Esophagus squamous epithelium (tissue), 5 donors: Measurements from ENCODE around the gene LILRB5. TPM values are rescaled to one million over a fixed set of nuclear protein-coding genes. Genes with fewer than 3 reads are reported as not detected.
A peak's percentile ranks its signal among the peaks of the same experiment; 100 is the strongest.
"Not testable (repeated sequence)": the region's sequence is repeated elsewhere in the genome, so short reads cannot be mapped to it uniquely, and the experiment has no call there.

Source experiments
- DNase-seq: peaks from one replicate; lab custom pipeline; 2025; lab: John Stamatoyannopoulos, UW
- H3K27ac ChIP-seq, 4 donors: fragments of 200-600 bp; sonication (generic); one replicate each; pipeline ENCODE4 v1.5.1; 2016 to 2019; ENCODE audit warnings: mild to moderate bottlenecking in 1 of 4
- H3K27me3 ChIP-seq, 4 donors: fragments of 200-600 bp; sonication (generic); 1 replicate in 3 of 4; 2 replicates in 1 of 4; pipeline versions ENCODE4 v1.5.1 to v1.6.0; 2017 to 2021; ENCODE audit warnings: antibody characterized with exemption in 1 of 4
- H3K36me3 ChIP-seq, 3 donors: fragments of 200-600 bp; sonication (generic); one replicate each; pipeline ENCODE4 v1.5.1; 2016 to 2019
- H3K4me1 ChIP-seq, 3 donors: fragments of 200-600 bp; sonication (generic); one replicate each; pipeline ENCODE4 v1.5.1; 2017 to 2019
- H3K4me3 ChIP-seq, 4 donors: fragments of 200-600 bp; sonication (generic); 1 replicate in 3 of 4; 2 replicates in 1 of 4; pipeline ENCODE4 v1.5.1; 2016 to 2019; ENCODE audit warnings: mild to moderate bottlenecking in 2 of 4, moderate library complexity in 1 of 4
- H3K9me3 ChIP-seq, 3 donors: fragments of 200-600 bp; sonication (generic); one replicate each; pipeline ENCODE4 v1.5.1; 2016 to 2019
- POLR2A ChIP-seq, 4 donors: fragments of 450-650 bp; IDR thresholded peaks; one replicate each; pipeline ENCODE4 v1.6.1; 2017; ENCODE audit warnings: antibody characterized with exemption in 4 of 4, mild to moderate bottlenecking in 4 of 4, moderate library complexity in 3 of 4
- WGBS, 2 donors: methylation state at CpG; one replicate each; pipeline ENCODE4 v1.1.5; 2018; 5-methylcytosine and 5-hydroxymethylcytosine counted together
- intact Hi-C: fragments of 100-400 bp; cut with DNase I; formaldehyde crosslinking; loops from one replicate; pipeline ENCODE4 v1.15.0; 2022
- total RNA-seq, 4 donors: library from RNA; depleted of rRNA; stranded (reverse); fragments of >200 nt; gene quantifications; one replicate each; pipeline ENCODE4 v1.1.0, GENCODE V29; 2016
- TF ChIP-seq, protein P1 (sequence below), 6 experiments: fragments of 450-650 bp in 4 of 6; fragments of 200-600 bp in 2 of 6; sonication (generic) in 2 of 6; IDR thresholded peaks; one replicate each; pipeline ENCODE4 v1.5.1; 2016 to 2019; ENCODE audit warnings: antibody characterized with exemption in 6 of 6, mild to moderate bottlenecking in 4 of 6, moderate library complexity in 4 of 6
- donor health status: DM: yes; HTN: yes; CAD: no.

The LILRB5 gene
- total RNA-seq, 4 donors from 2014 or later: 1.4 to 9.3 (median 5.8) TPM; not detected in 1

DNA sequence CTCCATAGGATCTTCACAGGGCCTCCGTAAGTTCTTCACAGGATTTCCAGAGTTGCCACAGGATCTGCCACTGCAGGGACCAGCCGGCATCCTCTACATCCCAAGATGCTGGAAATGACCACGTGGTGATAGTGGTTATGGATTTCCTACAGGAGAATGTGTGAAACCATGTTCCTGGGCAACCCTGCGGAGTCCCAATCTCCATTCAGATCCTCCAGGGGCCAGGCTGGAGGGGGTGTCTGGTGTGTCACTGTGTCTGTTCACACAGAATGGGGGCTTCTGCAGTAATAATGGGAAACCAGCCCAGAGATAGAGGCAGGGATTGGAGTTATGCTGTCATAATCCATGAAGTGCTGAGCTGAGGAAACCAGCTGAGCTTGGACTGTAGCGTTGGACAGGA, 23.1 kb downstream of the LILRB5 start:
- H3K9me3 ChIP-seq: no peaks in the 10 kb centered on the region
- no peaks in the 10 kb centered on the region for H3K4me1 ChIP-seq
- TF ChIP-seq, protein P1, sequence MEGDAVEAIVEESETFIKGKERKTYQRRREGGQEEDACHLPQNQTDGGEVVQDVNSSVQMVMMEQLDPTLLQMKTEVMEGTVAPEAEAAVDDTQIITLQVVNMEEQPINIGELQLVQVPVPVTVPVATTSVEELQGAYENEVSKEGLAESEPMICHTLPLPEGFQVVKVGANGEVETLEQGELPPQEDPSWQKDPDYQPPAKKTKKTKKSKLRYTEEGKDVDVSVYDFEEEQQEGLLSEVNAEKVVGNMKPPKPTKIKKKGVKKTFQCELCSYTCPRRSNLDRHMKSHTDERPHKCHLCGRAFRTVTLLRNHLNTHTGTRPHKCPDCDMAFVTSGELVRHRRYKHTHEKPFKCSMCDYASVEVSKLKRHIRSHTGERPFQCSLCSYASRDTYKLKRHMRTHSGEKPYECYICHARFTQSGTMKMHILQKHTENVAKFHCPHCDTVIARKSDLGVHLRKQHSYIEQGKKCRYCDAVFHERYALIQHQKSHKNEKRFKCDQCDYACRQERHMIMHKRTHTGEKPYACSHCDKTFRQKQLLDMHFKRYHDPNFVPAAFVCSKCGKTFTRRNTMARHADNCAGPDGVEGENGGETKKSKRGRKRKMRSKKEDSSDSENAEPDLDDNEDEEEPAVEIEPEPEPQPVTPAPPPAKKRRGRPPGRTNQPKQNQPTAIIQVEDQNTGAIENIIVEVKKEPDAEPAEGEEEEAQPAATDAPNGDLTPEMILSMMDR (IDR thresholded peaks at IDR 0.05): no peak
- TF ChIP-seq POLR2A (IDR thresholded peaks at IDR 0.05): no peak
- WGBS, 2 donors: 41 to 82% methylated on average over 3 to 5 of the region's 5 CpGs
- intact Hi-C loops: loop anchor here (10.0 kb wide), 1 partner anchor 69 kb away; no protein-coding TSS in a partner anchor
- DNase-seq: no peak
- peaks cover 0 to 27% (median 0%) of the 10 kb centered on the region in 4 donors for H3K27me3 ChIP-seq
- H3K4me3 ChIP-seq: no peak overlapping the region
- no peak overlapping the region for H3K27ac ChIP-seq
- no peaks in the 10 kb centered on the region for H3K36me3 ChIP-seq

DNA sequence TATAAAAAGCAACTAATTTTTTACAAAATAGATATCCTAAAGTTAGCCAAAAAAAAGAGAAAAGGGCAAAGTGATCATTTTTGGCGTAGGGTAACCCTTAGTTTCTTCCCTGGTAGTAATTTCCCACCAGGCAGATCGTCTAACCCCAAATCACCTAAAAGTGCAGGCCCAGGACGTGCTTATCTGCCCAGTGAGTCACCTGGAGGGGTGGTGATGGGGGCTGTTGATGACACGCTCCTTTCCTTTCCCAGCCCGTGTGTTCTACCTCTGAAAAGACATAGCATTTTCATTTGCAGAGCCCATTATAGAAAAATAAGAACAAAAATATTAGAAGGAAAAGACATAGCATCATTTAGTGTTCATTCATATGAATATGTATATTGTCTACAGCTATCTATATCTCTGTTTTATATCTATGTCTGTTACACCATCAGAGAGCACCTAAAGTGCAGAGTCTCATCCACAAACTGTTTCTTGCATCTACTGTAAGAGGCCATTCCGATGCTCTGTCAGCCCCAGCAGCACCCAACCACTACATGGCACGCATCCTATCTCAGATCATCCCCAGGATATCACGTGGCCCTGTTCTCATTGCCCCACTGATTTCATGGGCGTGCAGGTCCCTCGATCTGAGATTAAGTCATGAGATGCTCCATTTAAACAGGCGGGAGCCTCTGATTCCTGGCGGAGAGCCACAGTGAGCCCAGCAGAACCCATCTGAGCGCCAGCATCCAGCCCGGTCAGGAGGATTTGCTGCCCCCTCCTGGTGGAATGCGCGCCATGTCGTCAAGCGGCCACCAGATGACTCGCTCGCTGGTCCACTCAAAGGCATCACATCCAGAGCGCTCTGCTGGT, 25.8 kb downstream of the LILRB5 start:
- Histone ChIP-seq H3K27me3 (peaks cover 0 to 30% (median 0%) of the 10 kb centered on the region in 4 donors), H3K9me3 (no peaks in the 10 kb centered on the region), H3K4me3 (no peak overlapping the region), H3K4me1 (no peaks in the 10 kb centered on the region), H3K27ac (no peak overlapping the region), H3K36me3 (no peaks in the 10 kb centered on the region)
- no peak for TF ChIP-seq POLR2A (IDR thresholded peaks at IDR 0.05)
- TF ChIP-seq, protein P1 (IDR thresholded peaks at IDR 0.05): peak; percentile 77 to 87 (median 85)
- intact Hi-C loops: loop anchor here (10.0 kb wide), 1 partner anchor 67 kb away; no protein-coding TSS in a partner anchor
- no peak for DNase-seq
- 15 to 18% methylated on average over 18 to 20 of the region's 21 CpGs for WGBS, 2 donors

DNA sequence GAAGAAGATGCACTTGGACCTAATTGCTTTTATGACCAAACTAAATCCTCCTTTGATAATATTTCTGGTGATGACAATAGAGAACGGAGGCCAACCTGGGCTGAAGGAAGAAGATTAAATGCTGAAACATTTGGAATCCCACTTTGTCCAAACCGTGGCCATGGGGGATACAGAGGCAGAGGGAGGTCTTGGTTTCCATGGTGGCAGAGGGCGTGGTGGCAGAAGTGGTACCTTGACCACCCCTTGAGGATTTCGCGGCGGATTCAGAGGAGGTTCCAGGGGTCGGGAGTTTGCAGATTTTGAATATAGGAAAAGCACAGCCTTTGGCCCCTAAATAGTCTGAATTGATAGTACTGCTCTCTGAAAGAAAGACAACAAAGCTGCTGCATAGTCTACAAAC, 27.0 kb downstream of the LILRB5 start:
- no peak for DNase-seq
- 81 to 86% methylated on average over 7 of the region's 7 CpGs for WGBS, 2 donors
- Histone ChIP-seq H3K27me3 (peaks cover 0 to 30% (median 0%) of the 10 kb centered on the region in 4 donors), H3K36me3 (no peaks in the 10 kb centered on the region), H3K4me1 (no peaks in the 10 kb centered on the region), H3K4me3 (no peak overlapping the region), H3K9me3 (no peaks in the 10 kb centered on the region), H3K27ac (no peak overlapping the region)
- TF ChIP-seq, protein P1 (IDR thresholded peaks at IDR 0.05): no peak
- TF ChIP-seq POLR2A (IDR thresholded peaks at IDR 0.05): no peak
- intact Hi-C loops: loop anchor here (10.0 kb wide), 1 partner anchor 65 kb away; no protein-coding TSS in a partner anchor

DNA sequence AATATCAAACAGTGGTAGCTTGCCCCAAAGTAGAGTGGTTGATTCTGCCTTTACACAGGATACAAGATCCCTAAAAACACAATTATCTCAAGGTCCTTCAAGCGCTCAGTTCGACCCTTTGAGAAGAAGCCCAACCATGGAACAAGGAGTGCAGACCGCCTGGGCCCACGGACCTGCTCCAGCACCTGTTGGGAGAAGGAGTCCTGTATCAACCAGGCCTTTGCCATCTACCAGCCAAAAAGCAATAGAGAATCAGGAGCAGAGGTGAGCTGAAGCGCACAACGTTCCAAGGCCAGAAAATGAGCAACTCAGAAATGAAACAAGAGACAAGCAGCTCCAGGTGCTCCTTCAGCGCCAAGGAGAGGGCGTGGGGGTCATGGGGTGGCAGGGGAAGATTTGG, 27.9 kb downstream of the LILRB5 start:
- WGBS, 2 donors: 85 to 87% methylated on average over 8 of the region's 8 CpGs
- DNase-seq: no peak
- H3K36me3 ChIP-seq: no peaks in the 10 kb centered on the region

DNA sequence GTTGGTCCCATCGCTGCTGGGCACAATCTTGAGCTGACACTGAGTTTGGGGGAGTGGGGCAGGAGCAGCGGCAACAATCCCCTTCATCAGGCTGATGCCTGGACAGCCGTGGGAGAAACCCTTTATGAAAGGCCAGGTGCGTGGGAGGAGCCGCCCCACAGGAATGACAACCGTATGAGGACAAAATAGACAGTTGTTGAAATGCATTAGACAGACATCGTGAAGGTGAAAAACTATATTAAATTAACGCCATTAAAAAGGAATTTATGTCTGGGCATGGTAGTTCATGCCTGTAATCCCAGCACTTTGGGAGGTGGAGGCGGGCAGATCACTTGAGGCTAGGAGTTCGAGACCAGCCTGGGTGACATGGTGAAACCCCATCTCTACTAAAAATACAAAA, 32.5 kb downstream of the LILRB5 start:
- DNase-seq, H3K4me3 ChIP-seq, H3K27ac ChIP-seq, H3K36me3 ChIP-seq, H3K4me1 ChIP-seq, H3K9me3 ChIP-seq, intact Hi-C loops: not testable (repeated sequence)
- H3K27me3 ChIP-seq: peaks cover 0 to 21% (median 0%) of the 10 kb centered on the region in 4 donors
- 74 to 77% methylated on average over 5 to 7 of the region's 10 CpGs for WGBS, 2 donors

More for the DNA sequence above, 27.9 kb downstream of the LILRB5 start:
- intact Hi-C loops: no loop called here
- Histone ChIP-seq H3K27me3 (peaks cover 0 to 26% (median 0%) of the 10 kb centered on the region in 4 donors), H3K27ac (no peak overlapping the region), H3K4me3 (no peak overlapping the region), H3K9me3 (no peaks in the 10 kb centered on the region), H3K4me1 (no peaks in the 10 kb centered on the region)
- TF ChIP-seq, protein P1 (IDR thresholded peaks at IDR 0.05): no peak
- TF ChIP-seq POLR2A (IDR thresholded peaks at IDR 0.05): no peak

DNA sequence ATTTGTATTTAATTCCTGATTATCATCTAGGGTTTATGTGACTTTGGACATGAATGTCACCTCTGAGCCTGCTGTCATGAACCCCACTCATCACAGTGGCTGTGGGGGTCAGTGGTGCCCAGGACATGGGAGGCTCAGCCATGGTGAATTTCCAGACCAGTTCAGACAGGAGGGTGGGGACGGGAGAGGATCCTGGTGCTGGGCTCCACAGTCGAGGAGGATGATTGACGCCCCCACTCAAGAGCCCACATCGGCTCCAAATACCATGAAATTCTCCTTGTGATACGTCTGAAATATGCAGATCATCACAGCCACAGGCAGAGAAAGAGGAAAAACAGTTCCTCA, 33.2 kb downstream of the LILRB5 start:
- peaks cover 0 to 24% (median 0%) of the 10 kb centered on the region in 4 donors for H3K27me3 ChIP-seq
- H3K4me1 ChIP-seq, H3K36me3 ChIP-seq, H3K9me3 ChIP-seq, H3K4me3 ChIP-seq, DNase-seq, intact Hi-C loops, H3K27ac ChIP-seq: not testable (repeated sequence)
- 45 to 80% methylated on average over 1 to 5 of the region's 5 CpGs for WGBS, 2 donors
